HEK293 (cell line): ENCODE results near the gene BTBD19.

Experiments used
- EGR2 ChIP-seq: fragments of 450-650 bp; formaldehyde crosslinking; IDR thresholded peaks from 2 replicates; pipeline ENCODE4 v1.5.1; 2016; ENCODE audit warnings: low read depth, missing biosample characterization, missing genetic modification characterization
- GLIS2 ChIP-seq: fragments of 450-650 bp; formaldehyde crosslinking; IDR thresholded peaks from 2 replicates; pipeline ENCODE4 v1.5.1; 2016; ENCODE audit warnings: missing biosample characterization, missing genetic modification characterization
- HOXC10 ChIP-seq: sonication (generic); formaldehyde crosslinking; IDR thresholded peaks from 2 replicates; pipeline ENCODE4 v1.8.1; 2023; ENCODE audit warnings: mild to moderate bottlenecking, missing genetic modification reagents
- SALL2 ChIP-seq: fragments of 450-650 bp; formaldehyde crosslinking; IDR thresholded peaks from 2 replicates; pipeline ENCODE4 v1.5.0; 2017; ENCODE audit warnings: missing biosample characterization, mild to moderate bottlenecking, missing genetic modification characterization, borderline replicate concordance
- SCRT1 ChIP-seq: fragments of 450-650 bp; formaldehyde crosslinking; IDR thresholded peaks from 2 replicates; pipeline ENCODE4 v1.5.1; 2016; ENCODE audit warnings: missing biosample characterization, missing genetic modification characterization, borderline replicate concordance
- SCRT2 ChIP-seq: fragments of 450-650 bp; formaldehyde crosslinking; IDR thresholded peaks from 2 replicates; pipeline ENCODE4 v1.5.1; 2016; ENCODE audit warnings: missing biosample characterization, missing genetic modification characterization
- SP7 ChIP-seq: fragments of 450-650 bp; formaldehyde crosslinking; IDR thresholded peaks from 2 replicates; pipeline ENCODE4 v1.5.1; 2016; ENCODE audit warnings: missing biosample characterization, missing genetic modification characterization
- ZFP3 ChIP-seq: fragments of 450-650 bp; formaldehyde crosslinking; IDR thresholded peaks from 2 replicates; pipeline ENCODE4 v1.5.1; 2016; ENCODE audit warnings: low read depth, missing biosample characterization, missing genetic modification characterization
- ZIC2 ChIP-seq: fragments of 450-650 bp; formaldehyde crosslinking; IDR thresholded peaks from 2 replicates; pipeline ENCODE4 v1.5.1; 2016; ENCODE audit warnings: missing biosample characterization, missing genetic modification characterization
- ZNF184 ChIP-seq: fragments of 450-650 bp; IDR thresholded peaks from 2 replicates; pipeline ENCODE4 v1.5.1; 2018; ENCODE audit warnings: missing biosample characterization, mild to moderate bottlenecking, missing genetic modification characterization
- ZNF214 ChIP-seq: fragments of 450-650 bp; formaldehyde crosslinking; IDR thresholded peaks from 2 replicates; pipeline ENCODE4 v1.5.1; 2017; ENCODE audit warnings: missing biosample characterization, mild to moderate bottlenecking, missing genetic modification characterization, borderline replicate concordance
- ZNF248 ChIP-seq: fragments of 450-650 bp; formaldehyde crosslinking; IDR thresholded peaks from 2 replicates; pipeline ENCODE4 v1.5.1; 2017; ENCODE audit warnings: missing biosample characterization, missing genetic modification characterization
- ZNF366 ChIP-seq: fragments of 450-650 bp; formaldehyde crosslinking; conservative IDR thresholded peaks from 2 replicates; pipeline ENCODE4 v1.5.1; 2016; ENCODE audit warnings: missing biosample characterization, missing genetic modification characterization
- ZNF37A ChIP-seq: fragments of 450-650 bp; IDR thresholded peaks from 2 replicates; pipeline ENCODE4 v1.5.1; 2018; ENCODE audit warnings: missing biosample characterization, missing genetic modification characterization
- ZNF473 ChIP-seq: fragments of 450-650 bp; formaldehyde crosslinking; IDR thresholded peaks from 2 replicates; pipeline ENCODE4 v1.5.1; 2017; ENCODE audit warnings: missing biosample characterization, missing genetic modification characterization
- ZNF529 ChIP-seq: fragments of 450-650 bp; formaldehyde crosslinking; IDR thresholded peaks from 2 replicates; pipeline ENCODE4 v1.5.1; 2017; ENCODE audit warnings: missing genetic modification characterization, missing biosample characterization; ENCODE audit not compliant: insufficient replicate concordance
- ZNF549 ChIP-seq: fragments of 450-650 bp; IDR thresholded peaks from 2 replicates; pipeline ENCODE4 v1.5.1; 2018; ENCODE audit warnings: missing biosample characterization, missing genetic modification characterization, mild to moderate bottlenecking, inconsistent platforms, moderate library complexity
- ZNF660 ChIP-seq: fragments of 450-650 bp; IDR thresholded peaks from 2 replicates; pipeline ENCODE4 v1.5.1; 2018; ENCODE audit warnings: missing biosample characterization, mild to moderate bottlenecking, missing genetic modification characterization
- ZNF777 ChIP-seq: fragments of 450-650 bp; formaldehyde crosslinking; IDR thresholded peaks from 2 replicates; pipeline ENCODE4 v1.5.1; 2017; ENCODE audit warnings: missing biosample characterization, missing genetic modification characterization, borderline replicate concordance
- ZNF843 ChIP-seq: fragments of 450-650 bp; formaldehyde crosslinking; IDR thresholded peaks from 2 replicates; pipeline ENCODE4 v1.5.1; 2016; ENCODE audit warnings: missing biosample characterization, missing genetic modification characterization
- TF ChIP-seq, protein P1 (sequence below): fragments of 450-650 bp; formaldehyde crosslinking; IDR thresholded peaks from 2 replicates; pipeline ENCODE4 v1.5.1; 2017; ENCODE audit warnings: missing biosample characterization, missing genetic modification characterization
- TF ChIP-seq, protein P2 (sequence below): fragments of 450-650 bp; formaldehyde crosslinking; IDR thresholded peaks from 2 replicates; pipeline ENCODE4 v1.5.1; 2017; ENCODE audit warnings: missing biosample characterization, missing genetic modification characterization
- TF ChIP-seq, protein P3 (sequence below): fragments of 450-650 bp; formaldehyde crosslinking; IDR thresholded peaks from 2 replicates; pipeline ENCODE4 v1.5.1; 2017; ENCODE audit warnings: missing biosample characterization, missing genetic modification characterization
- TF ChIP-seq, protein P4 (sequence below): fragments of 450-650 bp; formaldehyde crosslinking; IDR thresholded peaks from 2 replicates; pipeline ENCODE4 v1.5.1; 2016; ENCODE audit warnings: missing biosample characterization, missing genetic modification characterization, borderline replicate concordance
- TF ChIP-seq, protein P5 (sequence below): fragments of 450-650 bp; formaldehyde crosslinking; IDR thresholded peaks from 2 replicates; pipeline ENCODE4 v1.5.1; 2016; ENCODE audit warnings: missing biosample characterization, missing genetic modification characterization

The BTBD19 gene

DNA sequence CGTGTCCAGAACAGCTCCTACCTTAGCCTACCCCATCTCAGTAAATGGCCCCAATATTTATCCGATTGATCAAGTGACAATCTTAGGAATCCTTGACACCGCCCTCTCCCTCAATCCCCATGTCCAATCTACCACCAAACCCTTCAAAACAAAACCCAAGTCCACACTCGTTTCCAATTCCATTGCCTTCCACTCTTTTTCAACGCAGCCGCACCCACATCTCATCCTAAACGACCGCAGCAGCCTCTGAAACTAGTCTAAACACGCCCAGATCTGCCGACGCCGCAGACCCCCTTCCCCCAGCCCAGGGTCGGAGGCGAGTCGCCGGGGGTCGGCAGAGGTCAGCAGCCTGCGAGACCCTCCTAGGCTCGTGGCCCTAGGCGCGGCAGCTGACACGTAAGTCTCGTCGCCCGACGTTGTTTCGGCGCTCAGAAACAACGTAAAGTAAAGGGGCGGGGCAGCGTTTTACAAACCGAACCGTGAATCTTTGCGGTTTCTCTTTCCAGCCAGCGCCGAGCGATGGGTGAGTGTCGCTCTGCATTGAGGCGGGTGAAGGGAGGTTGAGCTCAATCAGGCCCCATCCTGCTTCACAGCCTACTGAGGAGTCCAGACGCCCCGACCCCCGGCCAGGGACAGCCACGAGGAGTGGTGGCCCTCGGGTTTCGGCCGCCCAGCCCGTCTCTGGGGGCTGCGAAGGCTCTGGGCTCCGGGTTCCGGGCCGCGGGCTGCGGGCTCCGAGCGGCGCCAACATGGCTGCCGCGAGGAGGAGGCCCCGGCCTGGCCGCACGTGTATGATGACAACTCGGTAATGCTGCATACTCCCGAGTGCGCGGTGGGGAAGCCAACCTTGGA lies 33.0 kb upstream of the BTBD19 start, which contains the start of gene RPS8 (continued):
- TF ChIP-seq, protein P1, sequence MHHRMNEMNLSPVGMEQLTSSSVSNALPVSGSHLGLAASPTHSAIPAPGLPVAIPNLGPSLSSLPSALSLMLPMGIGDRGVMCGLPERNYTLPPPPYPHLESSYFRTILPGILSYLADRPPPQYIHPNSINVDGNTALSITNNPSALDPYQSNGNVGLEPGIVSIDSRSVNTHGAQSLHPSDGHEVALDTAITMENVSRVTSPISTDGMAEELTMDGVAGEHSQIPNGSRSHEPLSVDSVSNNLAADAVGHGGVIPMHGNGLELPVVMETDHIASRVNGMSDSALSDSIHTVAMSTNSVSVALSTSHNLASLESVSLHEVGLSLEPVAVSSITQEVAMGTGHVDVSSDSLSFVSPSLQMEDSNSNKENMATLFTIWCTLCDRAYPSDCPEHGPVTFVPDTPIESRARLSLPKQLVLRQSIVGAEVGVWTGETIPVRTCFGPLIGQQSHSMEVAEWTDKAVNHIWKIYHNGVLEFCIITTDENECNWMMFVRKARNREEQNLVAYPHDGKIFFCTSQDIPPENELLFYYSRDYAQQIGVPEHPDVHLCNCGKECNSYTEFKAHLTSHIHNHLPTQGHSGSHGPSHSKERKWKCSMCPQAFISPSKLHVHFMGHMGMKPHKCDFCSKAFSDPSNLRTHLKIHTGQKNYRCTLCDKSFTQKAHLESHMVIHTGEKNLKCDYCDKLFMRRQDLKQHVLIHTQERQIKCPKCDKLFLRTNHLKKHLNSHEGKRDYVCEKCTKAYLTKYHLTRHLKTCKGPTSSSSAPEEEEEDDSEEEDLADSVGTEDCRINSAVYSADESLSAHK: 0 out of 2 replicates have a peak, but pooled peaks have one; percentile 8
- TF ChIP-seq ZNF366 (tag by site-specific recombination): peak; percentile 68
- TF ChIP-seq, protein P2, sequence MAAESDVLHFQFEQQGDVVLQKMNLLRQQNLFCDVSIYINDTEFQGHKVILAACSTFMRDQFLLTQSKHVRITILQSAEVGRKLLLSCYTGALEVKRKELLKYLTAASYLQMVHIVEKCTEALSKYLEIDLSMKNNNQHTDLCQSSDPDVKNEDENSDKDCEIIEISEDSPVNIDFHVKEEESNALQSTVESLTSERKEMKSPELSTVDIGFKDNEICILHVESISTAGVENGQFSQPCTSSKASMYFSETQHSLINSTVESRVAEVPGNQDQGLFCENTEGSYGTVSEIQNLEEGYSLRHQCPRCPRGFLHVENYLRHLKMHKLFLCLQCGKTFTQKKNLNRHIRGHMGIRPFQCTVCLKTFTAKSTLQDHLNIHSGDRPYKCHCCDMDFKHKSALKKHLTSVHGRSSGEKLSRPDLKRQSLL (tag by site-specific recombination): no peak
- TF ChIP-seq SALL2: no peak
- no peak for TF ChIP-seq SCRT2
- no peak for TF ChIP-seq ZNF549 (tag by site-specific recombination)
- TF ChIP-seq EGR2 (tag by site-specific recombination): no peak
- 0 out of 2 replicates have a peak, but pooled peaks have one; percentile 11 for TF ChIP-seq ZNF777 (tag by site-specific recombination)
- TF ChIP-seq, protein P3, sequence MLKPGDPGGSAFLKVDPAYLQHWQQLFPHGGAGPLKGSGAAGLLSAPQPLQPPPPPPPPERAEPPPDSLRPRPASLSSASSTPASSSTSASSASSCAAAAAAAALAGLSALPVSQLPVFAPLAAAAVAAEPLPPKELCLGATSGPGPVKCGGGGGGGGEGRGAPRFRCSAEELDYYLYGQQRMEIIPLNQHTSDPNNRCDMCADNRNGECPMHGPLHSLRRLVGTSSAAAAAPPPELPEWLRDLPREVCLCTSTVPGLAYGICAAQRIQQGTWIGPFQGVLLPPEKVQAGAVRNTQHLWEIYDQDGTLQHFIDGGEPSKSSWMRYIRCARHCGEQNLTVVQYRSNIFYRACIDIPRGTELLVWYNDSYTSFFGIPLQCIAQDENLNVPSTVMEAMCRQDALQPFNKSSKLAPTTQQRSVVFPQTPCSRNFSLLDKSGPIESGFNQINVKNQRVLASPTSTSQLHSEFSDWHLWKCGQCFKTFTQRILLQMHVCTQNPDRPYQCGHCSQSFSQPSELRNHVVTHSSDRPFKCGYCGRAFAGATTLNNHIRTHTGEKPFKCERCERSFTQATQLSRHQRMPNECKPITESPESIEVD: no peak
- TF ChIP-seq ZNF843: 0 out of 2 replicates have a peak, but pooled peaks have one; percentile 43
- TF ChIP-seq ZNF248 (tag by site-specific recombination): no peak
- no peak for TF ChIP-seq ZNF529 (tag by site-specific recombination)
- TF ChIP-seq HOXC10 (CRISPR knock-in tag): no peak
- TF ChIP-seq, protein P4, sequence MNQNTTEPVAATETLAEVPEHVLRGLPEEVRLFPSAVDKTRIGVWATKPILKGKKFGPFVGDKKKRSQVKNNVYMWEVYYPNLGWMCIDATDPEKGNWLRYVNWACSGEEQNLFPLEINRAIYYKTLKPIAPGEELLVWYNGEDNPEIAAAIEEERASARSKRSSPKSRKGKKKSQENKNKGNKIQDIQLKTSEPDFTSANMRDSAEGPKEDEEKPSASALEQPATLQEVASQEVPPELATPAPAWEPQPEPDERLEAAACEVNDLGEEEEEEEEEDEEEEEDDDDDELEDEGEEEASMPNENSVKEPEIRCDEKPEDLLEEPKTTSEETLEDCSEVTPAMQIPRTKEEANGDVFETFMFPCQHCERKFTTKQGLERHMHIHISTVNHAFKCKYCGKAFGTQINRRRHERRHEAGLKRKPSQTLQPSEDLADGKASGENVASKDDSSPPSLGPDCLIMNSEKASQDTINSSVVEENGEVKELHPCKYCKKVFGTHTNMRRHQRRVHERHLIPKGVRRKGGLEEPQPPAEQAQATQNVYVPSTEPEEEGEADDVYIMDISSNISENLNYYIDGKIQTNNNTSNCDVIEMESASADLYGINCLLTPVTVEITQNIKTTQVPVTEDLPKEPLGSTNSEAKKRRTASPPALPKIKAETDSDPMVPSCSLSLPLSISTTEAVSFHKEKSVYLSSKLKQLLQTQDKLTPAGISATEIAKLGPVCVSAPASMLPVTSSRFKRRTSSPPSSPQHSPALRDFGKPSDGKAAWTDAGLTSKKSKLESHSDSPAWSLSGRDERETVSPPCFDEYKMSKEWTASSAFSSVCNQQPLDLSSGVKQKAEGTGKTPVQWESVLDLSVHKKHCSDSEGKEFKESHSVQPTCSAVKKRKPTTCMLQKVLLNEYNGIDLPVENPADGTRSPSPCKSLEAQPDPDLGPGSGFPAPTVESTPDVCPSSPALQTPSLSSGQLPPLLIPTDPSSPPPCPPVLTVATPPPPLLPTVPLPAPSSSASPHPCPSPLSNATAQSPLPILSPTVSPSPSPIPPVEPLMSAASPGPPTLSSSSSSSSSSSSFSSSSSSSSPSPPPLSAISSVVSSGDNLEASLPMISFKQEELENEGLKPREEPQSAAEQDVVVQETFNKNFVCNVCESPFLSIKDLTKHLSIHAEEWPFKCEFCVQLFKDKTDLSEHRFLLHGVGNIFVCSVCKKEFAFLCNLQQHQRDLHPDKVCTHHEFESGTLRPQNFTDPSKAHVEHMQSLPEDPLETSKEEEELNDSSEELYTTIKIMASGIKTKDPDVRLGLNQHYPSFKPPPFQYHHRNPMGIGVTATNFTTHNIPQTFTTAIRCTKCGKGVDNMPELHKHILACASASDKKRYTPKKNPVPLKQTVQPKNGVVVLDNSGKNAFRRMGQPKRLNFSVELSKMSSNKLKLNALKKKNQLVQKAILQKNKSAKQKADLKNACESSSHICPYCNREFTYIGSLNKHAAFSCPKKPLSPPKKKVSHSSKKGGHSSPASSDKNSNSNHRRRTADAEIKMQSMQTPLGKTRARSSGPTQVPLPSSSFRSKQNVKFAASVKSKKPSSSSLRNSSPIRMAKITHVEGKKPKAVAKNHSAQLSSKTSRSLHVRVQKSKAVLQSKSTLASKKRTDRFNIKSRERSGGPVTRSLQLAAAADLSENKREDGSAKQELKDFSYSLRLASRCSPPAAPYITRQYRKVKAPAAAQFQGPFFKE: no peak
- TF ChIP-seq, protein P5, sequence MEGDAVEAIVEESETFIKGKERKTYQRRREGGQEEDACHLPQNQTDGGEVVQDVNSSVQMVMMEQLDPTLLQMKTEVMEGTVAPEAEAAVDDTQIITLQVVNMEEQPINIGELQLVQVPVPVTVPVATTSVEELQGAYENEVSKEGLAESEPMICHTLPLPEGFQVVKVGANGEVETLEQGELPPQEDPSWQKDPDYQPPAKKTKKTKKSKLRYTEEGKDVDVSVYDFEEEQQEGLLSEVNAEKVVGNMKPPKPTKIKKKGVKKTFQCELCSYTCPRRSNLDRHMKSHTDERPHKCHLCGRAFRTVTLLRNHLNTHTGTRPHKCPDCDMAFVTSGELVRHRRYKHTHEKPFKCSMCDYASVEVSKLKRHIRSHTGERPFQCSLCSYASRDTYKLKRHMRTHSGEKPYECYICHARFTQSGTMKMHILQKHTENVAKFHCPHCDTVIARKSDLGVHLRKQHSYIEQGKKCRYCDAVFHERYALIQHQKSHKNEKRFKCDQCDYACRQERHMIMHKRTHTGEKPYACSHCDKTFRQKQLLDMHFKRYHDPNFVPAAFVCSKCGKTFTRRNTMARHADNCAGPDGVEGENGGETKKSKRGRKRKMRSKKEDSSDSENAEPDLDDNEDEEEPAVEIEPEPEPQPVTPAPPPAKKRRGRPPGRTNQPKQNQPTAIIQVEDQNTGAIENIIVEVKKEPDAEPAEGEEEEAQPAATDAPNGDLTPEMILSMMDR (tag by site-specific recombination): no peak
- no peak for TF ChIP-seq ZFP3 (tag by site-specific recombination)
- peak; percentile 90 for TF ChIP-seq SP7
- no peak; the same call in none of the 2 replicates for TF ChIP-seq ZNF660 (tag by site-specific recombination)
- no peak for TF ChIP-seq ZNF37A (tag by site-specific recombination)
- TF ChIP-seq ZNF214 (tag by site-specific recombination): no peak
- no peak for TF ChIP-seq ZNF473
- TF ChIP-seq SCRT1 (tag by site-specific recombination): no peak
- no peak for TF ChIP-seq ZIC2 (tag by site-specific recombination)
- TF ChIP-seq ZNF184: no peak
- TF ChIP-seq GLIS2 (tag by site-specific recombination): peak; percentile 87
